IMR-90 (cell line): ENCODE data around the gene UGGT1. TPM values are rescaled to one million over a fixed set of nuclear protein-coding genes. Genes with fewer than 3 reads are reported as not detected.

Experiments used
- ATAC-seq: fragments of 200-7000 bp; cut with Tn5 transposase; 2 replicates; pipeline ENCODE4 v1.9.1; 2020; ENCODE audit warnings: low read depth, mild to moderate bottlenecking, moderate library complexity
- BruUV-seq: library from RNA; stranded (reverse); fragments of 400-500 nt; replicated peaks from 2 replicates; lab custom pipeline; 2021; lab: Mats Ljungman, UMichigan
- CTCF ChIA-PET: fragments of 300-600 bp; formaldehyde crosslinking; extraction: SDS; loops from one replicate; lab custom pipeline; 2021; ENCODE audit warnings: antibody characterized with exemption; lab: Yijun Ruan, JAX
- POLR2A ChIA-PET: fragments of 300-600 bp; sonication (Branson Sonifier 250); formaldehyde crosslinking; loops from one replicate; lab custom pipeline; 2022; ENCODE audit warnings: antibody characterized with exemption; ENCODE audit not compliant: unreplicated experiment; lab: Charles Lee
- DNase-seq: peaks from one replicate; pipeline ENCODE4 v3.0.0; 2013
- H2AFZ ChIP-seq: replicated peaks from 2 replicates; pipeline ENCODE3; 2013; ENCODE audit warnings: low read length, mild to moderate bottlenecking; ENCODE audit not compliant: poor library complexity
- H2AK5ac ChIP-seq: 2 replicates; pipeline ENCODE4 v1.6.1; 2013; ENCODE audit warnings: low read depth, low read length, inconsistent platforms
- H2AK9ac ChIP-seq: replicated peaks from 2 replicates; pipeline ENCODE3; 2013; ENCODE audit warnings: mild to moderate bottlenecking, low read depth, low read length, moderate library complexity; ENCODE audit not compliant: poor library complexity
- H2BK120ac ChIP-seq: 2 replicates; pipeline ENCODE4 v1.6.1; 2013; ENCODE audit warnings: low read depth, low read length, inconsistent platforms
- H2BK15ac ChIP-seq: 3 replicates; pipeline ENCODE4 v1.6.1; 2013; ENCODE audit warnings: low read depth, low read length, inconsistent platforms
- H2BK20ac ChIP-seq: 2 replicates; pipeline ENCODE4 v1.6.1; 2013; ENCODE audit warnings: low read depth, mild to moderate bottlenecking, inconsistent platforms, low read length, moderate library complexity
- H2BK5ac ChIP-seq: 2 replicates; pipeline ENCODE4 v1.6.1; 2013; ENCODE audit warnings: mild to moderate bottlenecking, low read depth, low read length, inconsistent platforms; ENCODE audit not compliant: poor library complexity, severe bottlenecking
- H3K14ac ChIP-seq: replicated peaks from 2 replicates; pipeline ENCODE4 v1.6.1; 2013; ENCODE audit warnings: low read depth, low read length, inconsistent platforms
- H3K18ac ChIP-seq: 2 replicates; pipeline ENCODE4 v1.6.1; 2013; ENCODE audit warnings: low read depth, low read length, control low read depth
- H3K23ac ChIP-seq: 2 replicates; pipeline ENCODE4 v1.6.1; 2013; ENCODE audit warnings: low read depth, low read length, inconsistent platforms
- H3K27ac ChIP-seq: 2 replicates; pipeline ENCODE4 v1.5.1; 2013; ENCODE audit warnings: mild to moderate bottlenecking, control low read depth, low read length; ENCODE audit not compliant: insufficient read depth
- H3K27me3 ChIP-seq: 2 replicates; pipeline ENCODE4 v1.6.1; 2013; ENCODE audit warnings: low read length; ENCODE audit not compliant: control insufficient read depth, insufficient read depth
- H3K36me3 ChIP-seq: 2 replicates; pipeline ENCODE4 v1.6.1; 2013; ENCODE audit warnings: low read length, mixed read lengths; ENCODE audit not compliant: control insufficient read depth, insufficient read depth
- H3K4ac ChIP-seq: 2 replicates; pipeline ENCODE4 v1.6.1; 2013; ENCODE audit warnings: low read depth, low read length, inconsistent platforms
- H3K4me1 ChIP-seq: 2 replicates; pipeline ENCODE4 v1.6.1; 2013; ENCODE audit warnings: low read length, mixed read lengths; ENCODE audit not compliant: control insufficient read depth, insufficient read depth
- H3K4me2 ChIP-seq: 2 replicates; pipeline ENCODE4 v1.6.1; 2013; ENCODE audit warnings: low read depth, mild to moderate bottlenecking, control low read depth, low read length, moderate library complexity
- H3K4me3 ChIP-seq: 2 replicates; pipeline ENCODE4 v1.5.1; 2013; ENCODE audit warnings: low read depth, mild to moderate bottlenecking, control low read depth, low read length, moderate library complexity; ENCODE audit not compliant: insufficient read depth
- H3K56ac ChIP-seq: 2 replicates; pipeline ENCODE4 v1.6.1; 2013; ENCODE audit warnings: low read length, inconsistent platforms; ENCODE audit not compliant: insufficient read depth; ENCODE audit errors: extremely low read depth
- H3K79me1 ChIP-seq, 2 experiments: 2 replicates each; pipeline ENCODE4 v1.6.1; 2013; ENCODE audit warnings: low read length in 2 of 2, inconsistent platforms in 1 of 2, low read depth in 1 of 2
- H3K9ac ChIP-seq: 2 replicates; pipeline ENCODE4 v1.6.1; 2013; ENCODE audit warnings: low read depth, low read length, control low read depth
- H3K9me1 ChIP-seq: 2 replicates; pipeline ENCODE4 v1.6.1; 2013; ENCODE audit warnings: low read length, inconsistent platforms; ENCODE audit not compliant: insufficient read depth
- H3K9me3 ChIP-seq: 2 replicates; pipeline ENCODE4 v1.6.1; 2013; ENCODE audit warnings: low read length; ENCODE audit not compliant: control insufficient read depth, insufficient read depth
- H4K20me1 ChIP-seq: 2 replicates; pipeline ENCODE4 v1.6.1; 2013; ENCODE audit warnings: low read length, inconsistent platforms; ENCODE audit not compliant: insufficient read depth
- H4K5ac ChIP-seq: 2 replicates; pipeline ENCODE4 v1.6.1; 2013; ENCODE audit warnings: mild to moderate bottlenecking, low read depth, low read length, control low read depth
- H4K8ac ChIP-seq, 2 experiments: 2 replicates each; pipeline ENCODE4 v1.6.1; 2013; ENCODE audit warnings: low read depth in 2 of 2, low read length in 2 of 2, control low read depth in 1 of 2, inconsistent platforms in 1 of 2
- H4K91ac ChIP-seq: 2 replicates; pipeline ENCODE4 v1.6.1; 2013; ENCODE audit warnings: low read depth, low read length, inconsistent platforms; ENCODE audit not compliant: insufficient read depth
- RCOR1 ChIP-seq: IDR thresholded peaks from 2 replicates; pipeline ENCODE4 v1.6.1; 2012; ENCODE audit warnings: mild to moderate bottlenecking, low read length, improper control_type of control experiment; ENCODE audit not compliant: insufficient replicate concordance
- WGBS, 2 experiments: methylation state at CpG; one replicate each; pipeline versions ENCODE4 v1.1.5 to v1.1.7; 2013; ENCODE audit warnings: missing lambda C conversion rate in 2 of 2; ENCODE audit not compliant: insufficient read length in 1 of 2; ENCODE audit errors: extremely low coverage in 2 of 2; 5-methylcytosine and 5-hydroxymethylcytosine counted together
- dilution Hi-C: fragments of 300-500 bp; cut with HindIII; formaldehyde crosslinking; loops from one replicate; pipeline ENCODE4 v1.14.3; 2018; ENCODE audit warnings: low sequenced_read_pairs; ENCODE audit not compliant: unreplicated experiment
- in situ Hi-C: fragments of 300-500 bp; cut with MboI; formaldehyde crosslinking; loops from 3 replicates; pipeline ENCODE4 v1.14.3; 2019; ENCODE audit warnings: low sequenced_read_pairs, inconsistent platforms, mixed read lengths
- intact Hi-C: fragments of 100-400 bp; cut with micrococcal nuclease; formaldehyde crosslinking; loops from 2 replicates; pipeline ENCODE4 v1.10.0; 2022
- polyA plus RNA-seq, 3 experiments: library from polyadenylated mRNA; depleted of rRNA; stranded (reverse); fragments of >200 nt; gene quantifications; 2 replicates each; pipeline ENCODE4 v1.2.3, GENCODE V29; 2012; ENCODE audit warnings: low replicate concordance in 1 of 3
- total RNA-seq: library from RNA; depleted of rRNA; stranded (reverse); fragments of >200 nt; gene quantifications from 2 replicates; pipeline ENCODE4 v1.2.3, GENCODE V29; 2012
- TF ChIP-seq, protein P1 (sequence below): fragments of 150-350 bp; IDR thresholded peaks from 2 replicates; pipeline ENCODE4 v1.6.1; 2016; ENCODE audit warnings: low read depth, mild to moderate bottlenecking, low read length, moderate library complexity, borderline replicate concordance

The UGGT1 gene
- total and polyA plus RNA-seq, 2 of the 4 experiments (the other 2 are of a cell fraction) = 26.1 to 71.3 TPM

DNA sequence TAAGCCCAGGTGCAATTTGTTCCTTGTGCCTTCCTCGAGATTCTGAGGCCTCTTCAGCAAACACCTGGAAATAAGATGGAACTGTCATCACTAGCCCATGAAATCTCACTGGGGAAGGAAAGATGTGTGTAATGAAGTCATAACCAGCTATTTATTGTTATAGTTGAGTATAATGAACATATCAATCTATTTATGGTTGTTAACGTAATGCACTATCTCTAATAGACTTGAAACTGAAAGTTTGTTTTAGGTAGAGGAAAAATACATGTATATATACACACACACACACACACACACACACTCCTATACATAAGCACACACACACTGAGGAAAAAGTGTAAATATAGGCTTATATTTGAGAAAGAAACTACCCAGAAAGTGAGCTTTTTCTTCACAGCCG lies 62.8 kb downstream of the UGGT1 start:
- H3K27ac ChIP-seq = no peak overlapping the region
- H3K56ac ChIP-seq = no peak overlapping the region
- peaks cover 10% of the 10 kb centered on the region; the same call in 1 of the 2 replicates for H3K9me1 ChIP-seq
- WGBS, 2 experiments = no CpG with 5 or more reads among the region's 3 CpGs
- no peaks in the 10 kb centered on the region for H3K27me3 ChIP-seq
- no peak overlapping the region for H2BK20ac ChIP-seq
- H4K20me1 ChIP-seq = no peaks in the 10 kb centered on the region
- H4K5ac ChIP-seq = no peak overlapping the region
- H2AK5ac ChIP-seq = no peak overlapping the region
- no peak for ATAC-seq
- ChIA-PET POLR2A (no interaction called here), CTCF (no interaction called here)
- H3K9ac ChIP-seq = no peak overlapping the region
- no peak overlapping the region for H2AK9ac ChIP-seq
- BruUV-seq = no TSS peak
- H2BK120ac ChIP-seq = no peak overlapping the region
- H4K8ac ChIP-seq = no peak overlapping the region
- H2AFZ ChIP-seq = no peak overlapping the region
- no peak overlapping the region for H3K4me2 ChIP-seq
- no peak overlapping the region for H3K18ac ChIP-seq
- H3K4me3 ChIP-seq = no peak overlapping the region
- no peak overlapping the region for H2BK5ac ChIP-seq
- dilution Hi-C loops (no loop called here), in situ Hi-C loops (loop anchor here (25.0 kb wide), 1 partner anchor 1709 kb away; no protein-coding TSS in a partner anchor), intact Hi-C loops (loop anchor here (5.0 kb wide), 1 partner anchor 41 kb away; no protein-coding TSS in a partner anchor)
- no peak overlapping the region for H3K23ac ChIP-seq
- H3K9me3 ChIP-seq = no peaks in the 10 kb centered on the region
- no peak overlapping the region for H4K91ac ChIP-seq
- peaks cover 13% of the 10 kb centered on the region for H3K36me3 ChIP-seq
- H3K4ac ChIP-seq = no peak overlapping the region
- no peak overlapping the region for H3K14ac ChIP-seq
- H3K4me1 ChIP-seq = 0 out of 2 replicates have a peak, but pooled peaks cover 2% of the 10 kb centered on the region
- H2BK15ac ChIP-seq = no peak overlapping the region
- TF ChIP-seq, protein P1, sequence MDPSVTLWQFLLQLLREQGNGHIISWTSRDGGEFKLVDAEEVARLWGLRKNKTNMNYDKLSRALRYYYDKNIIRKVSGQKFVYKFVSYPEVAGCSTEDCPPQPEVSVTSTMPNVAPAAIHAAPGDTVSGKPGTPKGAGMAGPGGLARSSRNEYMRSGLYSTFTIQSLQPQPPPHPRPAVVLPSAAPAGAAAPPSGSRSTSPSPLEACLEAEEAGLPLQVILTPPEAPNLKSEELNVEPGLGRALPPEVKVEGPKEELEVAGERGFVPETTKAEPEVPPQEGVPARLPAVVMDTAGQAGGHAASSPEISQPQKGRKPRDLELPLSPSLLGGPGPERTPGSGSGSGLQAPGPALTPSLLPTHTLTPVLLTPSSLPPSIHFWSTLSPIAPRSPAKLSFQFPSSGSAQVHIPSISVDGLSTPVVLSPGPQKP = no peak
- no peak for TF ChIP-seq RCOR1
- DNase-seq = no peak
- H3K79me1 ChIP-seq = peaks cover 3 to 5% of the 10 kb centered on the region in 2 experiments; a peak in 1 of 4 replicates
